Breast epithelium (tissue), 4 donors: Measurements from ENCODE around the gene OVOL1. TPM values are rescaled to one million over a fixed set of nuclear protein-coding genes. Genes with fewer than 3 reads are reported as not detected.

Source experiments
- DNase-seq, 2 donors: peaks; one replicate each; pipeline ENCODE4 v3.0.0-alpha.2; 2019; ENCODE audit warnings: low spot score in 2 of 2
- H3K27ac ChIP-seq, 2 donors: fragments of 200-600 bp; sonication (generic) in 1 of 2; one replicate each; pipeline ENCODE4 v1.5.1; 2016 to 2019; ENCODE audit warnings: mild to moderate bottlenecking in 1 of 2
- H3K27me3 ChIP-seq, 2 donors: fragments of 200-600 bp; sonication (generic) in 1 of 2; one replicate each; pipeline versions ENCODE4 v1.5.1 to v1.6.0; 2017 to 2019; ENCODE audit warnings: control low read depth in 1 of 2, mild to moderate bottlenecking in 1 of 2
- H3K36me3 ChIP-seq: fragments of 200-600 bp; one replicate; pipeline ENCODE4 v1.5.1; 2019
- H3K4me1 ChIP-seq, 2 donors: fragments of 200-600 bp; sonication (generic); one replicate each; pipeline ENCODE4 v1.5.1; 2016 to 2019; ENCODE audit warnings: control low read depth in 1 of 2
- H3K4me3 ChIP-seq, 3 donors: fragments of 200-600 bp; sonication (generic); 1 replicate in 2 of 3; 2 replicates in 1 of 3; pipeline ENCODE4 v1.5.1; 2016 to 2019; ENCODE audit warnings: mild to moderate bottlenecking in 3 of 3, moderate library complexity in 2 of 3
- H3K9me3 ChIP-seq, 2 donors: fragments of 200-600 bp; sonication (generic) in 1 of 2; one replicate each; pipeline ENCODE4 v1.5.1; 2016 to 2019; ENCODE audit warnings: control low read depth in 1 of 2
- POLR2A ChIP-seq: fragments of 450-650 bp; IDR thresholded peaks from one replicate; pipeline ENCODE4 v1.6.1; 2016; ENCODE audit warnings: antibody characterized with exemption, mild to moderate bottlenecking, moderate library complexity
- POLR2AphosphoS5 ChIP-seq, 3 donors: sonication (generic); formaldehyde crosslinking; IDR thresholded peaks; one replicate each; pipeline ENCODE4 v1.6.1; 2017; ENCODE audit warnings: antibody characterized with exemption in 3 of 3
- intact Hi-C: fragments of 100-400 bp; cut with DNase I; formaldehyde crosslinking; loops from one replicate; pipeline ENCODE4 v1.15.1; 2023; ENCODE audit warnings: low total_unique reads
- total RNA-seq, 3 donors: library from RNA; depleted of rRNA; stranded (reverse); fragments of >200 nt; gene quantifications; one replicate each; pipeline ENCODE4 v1.1.0, GENCODE V29; 2016
- TF ChIP-seq, protein P1 (sequence below), 3 donors: fragments of 450-650 bp; IDR thresholded peaks; one replicate each; pipeline ENCODE4 v1.5.1; 2016 to 2017; ENCODE audit warnings: antibody characterized with exemption in 3 of 3, mild to moderate bottlenecking in 3 of 3, moderate library complexity in 3 of 3

Gene OVOL1
- total RNA-seq, 3 donors from 2014 or later, result 3.6 to 5.1 TPM; not detected in 1

DNA sequence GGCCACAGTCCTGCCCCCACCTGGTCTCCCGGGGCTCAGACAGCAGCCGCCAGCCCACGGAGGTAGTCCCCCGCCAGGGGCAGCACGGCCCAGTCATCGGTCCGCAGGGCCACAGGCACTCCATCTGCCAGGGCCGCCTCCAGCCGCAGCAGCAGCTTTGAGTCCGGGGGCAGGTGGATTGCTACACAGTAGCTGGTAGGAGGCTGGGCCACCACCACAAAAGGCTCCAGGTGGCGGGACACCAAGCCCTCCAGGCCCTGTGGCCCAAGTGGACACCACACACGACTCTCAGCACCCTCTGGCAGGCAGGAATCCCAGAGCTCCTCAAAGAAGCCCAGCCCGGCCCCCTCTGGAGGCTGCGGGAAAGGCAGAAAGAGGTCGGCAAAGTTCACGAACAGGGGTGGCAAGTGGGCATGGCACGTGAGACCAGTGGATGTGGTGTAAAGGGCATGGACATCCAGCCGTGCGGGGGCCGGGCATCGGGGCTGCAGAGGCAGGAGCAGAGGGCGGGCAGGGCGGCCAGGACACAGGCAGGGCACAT lies 9.0 kb upstream of the OVOL1 start:
- Histone ChIP-seq H3K4me3 (peak overlapping the region in 1 of 3 donors; percentile 87), H3K9me3 (no peaks in the 10 kb centered on the region), H3K36me3 (no peaks in the 10 kb centered on the region), H3K27me3 (no peaks in the 10 kb centered on the region), H3K27ac (peak overlapping the region in 1 of 2 donors; percentile 36), H3K4me1 (peaks cover 0 to 4% of the 10 kb centered on the region in 2 donors)
- TF ChIP-seq POLR2A (no peak), POLR2AphosphoS5 (IDR thresholded peaks at IDR 0.05) (no peak)
- TF ChIP-seq, protein P1, sequence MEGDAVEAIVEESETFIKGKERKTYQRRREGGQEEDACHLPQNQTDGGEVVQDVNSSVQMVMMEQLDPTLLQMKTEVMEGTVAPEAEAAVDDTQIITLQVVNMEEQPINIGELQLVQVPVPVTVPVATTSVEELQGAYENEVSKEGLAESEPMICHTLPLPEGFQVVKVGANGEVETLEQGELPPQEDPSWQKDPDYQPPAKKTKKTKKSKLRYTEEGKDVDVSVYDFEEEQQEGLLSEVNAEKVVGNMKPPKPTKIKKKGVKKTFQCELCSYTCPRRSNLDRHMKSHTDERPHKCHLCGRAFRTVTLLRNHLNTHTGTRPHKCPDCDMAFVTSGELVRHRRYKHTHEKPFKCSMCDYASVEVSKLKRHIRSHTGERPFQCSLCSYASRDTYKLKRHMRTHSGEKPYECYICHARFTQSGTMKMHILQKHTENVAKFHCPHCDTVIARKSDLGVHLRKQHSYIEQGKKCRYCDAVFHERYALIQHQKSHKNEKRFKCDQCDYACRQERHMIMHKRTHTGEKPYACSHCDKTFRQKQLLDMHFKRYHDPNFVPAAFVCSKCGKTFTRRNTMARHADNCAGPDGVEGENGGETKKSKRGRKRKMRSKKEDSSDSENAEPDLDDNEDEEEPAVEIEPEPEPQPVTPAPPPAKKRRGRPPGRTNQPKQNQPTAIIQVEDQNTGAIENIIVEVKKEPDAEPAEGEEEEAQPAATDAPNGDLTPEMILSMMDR (IDR thresholded peaks at IDR 0.05), result no peak
- peak; percentile 15 to 33 for DNase-seq
- intact Hi-C loops, result loop anchor here (5.0 kb wide), 1 partner anchor 66 kb away; the partner anchor contains the start of gene KAT5

DNA sequence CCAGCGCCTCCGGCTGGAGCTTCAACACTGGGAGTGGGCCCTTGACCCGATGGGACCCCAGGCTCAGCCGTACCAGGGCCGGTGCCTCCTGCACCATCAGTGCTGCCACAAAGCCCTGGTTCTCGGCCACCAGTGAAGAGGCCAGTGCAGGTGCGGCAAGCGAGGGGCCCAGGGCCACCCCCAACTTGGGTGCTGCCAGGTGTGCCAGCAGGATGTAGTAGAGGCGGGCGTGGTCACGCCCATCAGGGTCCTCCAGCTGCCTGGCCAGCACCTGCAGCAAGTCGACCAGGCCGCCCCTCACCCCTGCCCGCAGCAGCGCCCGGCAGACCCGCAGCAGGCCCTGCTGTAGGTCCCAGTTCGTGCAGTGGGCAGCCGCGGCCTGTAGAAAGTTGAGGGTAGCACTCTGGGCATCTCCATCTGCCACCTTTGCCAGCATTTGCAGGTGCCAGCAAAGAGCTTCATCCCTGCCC lies 8.4 kb upstream of the OVOL1 start:
- DNase-seq, result peak in 1 of 2 donors; percentile 48
- intact Hi-C loops, result loop anchor here (5.0 kb wide), 1 partner anchor 66 kb away; the partner anchor contains the start of gene KAT5
- Histone ChIP-seq H3K9me3 (no peaks in the 10 kb centered on the region), H3K4me3 (peak overlapping the region in 1 of 3 donors; percentile 87), H3K36me3 (no peaks in the 10 kb centered on the region), H3K4me1 (peaks cover 0 to 4% of the 10 kb centered on the region in 2 donors), H3K27ac (peak overlapping the region in 1 of 2 donors; percentile 21), H3K27me3 (no peaks in the 10 kb centered on the region)
- TF ChIP-seq, protein P1 (IDR thresholded peaks at IDR 0.05), result no peak
- no peak for TF ChIP-seq POLR2AphosphoS5 (IDR thresholded peaks at IDR 0.05)
- TF ChIP-seq POLR2A, result no peak

DNA sequence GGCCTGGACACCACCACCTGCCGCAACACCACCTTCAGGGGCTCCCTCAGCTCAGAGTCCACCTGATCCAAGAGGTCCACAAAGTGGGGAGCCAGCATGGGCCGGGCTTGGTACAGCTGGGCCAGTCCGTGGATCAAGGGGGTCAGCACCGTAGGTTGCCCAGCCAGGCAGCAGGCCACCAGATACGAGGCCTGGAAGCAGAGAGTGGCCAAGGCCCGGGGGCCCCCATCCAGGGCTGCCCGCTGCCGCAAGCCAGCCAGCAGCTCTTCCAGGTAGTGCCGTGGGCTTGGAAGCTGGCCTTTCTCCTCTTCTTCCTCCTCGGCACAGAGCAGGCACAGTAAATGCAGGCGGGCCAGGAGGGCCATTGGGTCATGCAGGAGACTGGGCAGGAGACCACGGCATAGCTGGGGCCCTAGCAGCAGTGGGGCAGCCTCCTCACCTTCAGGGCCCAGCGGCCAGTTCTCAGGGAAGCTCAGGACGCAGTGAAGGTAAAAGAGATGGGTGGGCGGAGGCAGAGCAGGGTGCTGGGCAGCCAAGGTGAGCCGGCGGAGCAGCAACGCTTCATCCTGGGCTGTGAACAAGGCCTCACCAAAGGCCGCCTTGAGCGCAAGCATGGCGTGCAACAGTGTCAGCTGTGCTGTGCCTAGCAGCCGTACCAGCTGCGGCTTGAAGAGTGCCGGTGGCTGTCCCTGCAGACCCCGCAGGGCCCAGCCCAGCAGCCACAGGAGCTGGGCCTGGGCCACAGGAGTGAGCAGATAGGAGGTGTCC lies 7.8 kb upstream of the OVOL1 start:
- TF ChIP-seq POLR2AphosphoS5 (IDR thresholded peaks at IDR 0.05) (no peak), POLR2A (no peak)
- TF ChIP-seq, protein P1 (IDR thresholded peaks at IDR 0.05), result no peak
- Histone ChIP-seq H3K4me3 (peak overlapping the region; percentile 87 to 95 (median 88)), H3K4me1 (peaks cover 0 to 4% of the 10 kb centered on the region in 2 donors), H3K27me3 (no peaks in the 10 kb centered on the region), H3K9me3 (no peaks in the 10 kb centered on the region), H3K27ac (peak overlapping the region; percentile 79 to 87), H3K36me3 (no peaks in the 10 kb centered on the region)
- peak in 1 of 2 donors; percentile 43 for DNase-seq
- intact Hi-C loops, result loop anchor here (5.0 kb wide), 1 partner anchor 67 kb away; the partner anchor contains the start of gene KAT5

DNA sequence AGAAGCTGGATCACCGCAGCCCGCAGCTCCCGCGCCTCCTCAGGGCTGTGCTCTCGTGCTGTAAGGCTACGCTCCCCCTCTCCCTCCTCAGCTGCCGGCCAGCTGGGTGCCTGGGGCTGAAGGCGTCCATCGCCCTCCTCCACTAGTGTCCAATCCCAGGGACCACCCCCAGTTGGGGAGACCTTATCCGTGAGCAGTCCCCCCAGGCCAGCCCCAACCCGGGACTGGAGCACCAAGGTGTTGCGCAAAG lies 7.3 kb upstream of the OVOL1 start:
- Histone ChIP-seq H3K4me1 (peaks cover 0 to 4% of the 10 kb centered on the region in 2 donors), H3K9me3 (no peaks in the 10 kb centered on the region), H3K27me3 (no peaks in the 10 kb centered on the region), H3K36me3 (no peaks in the 10 kb centered on the region), H3K4me3 (peak overlapping the region; percentile 87 to 95 (median 88)), H3K27ac (peak overlapping the region; percentile 79 to 87)
- no peak for DNase-seq
- intact Hi-C loops, result loop anchor here (5.0 kb wide), 1 partner anchor 67 kb away; the partner anchor contains the start of gene KAT5
- no peak for TF ChIP-seq POLR2A
- TF ChIP-seq, protein P1 (IDR thresholded peaks at IDR 0.05), result no peak
- TF ChIP-seq POLR2AphosphoS5 (IDR thresholded peaks at IDR 0.05), result no peak
